WTC11 (cell line): ENCODE results near the gene MXD3.

ENCODE experiments used
- CREB1 ChIP-seq: sonication (generic); formaldehyde crosslinking; IDR thresholded peaks from 2 replicates; pipeline ENCODE4 v1.8.0; 2023; ENCODE audit warnings: mild to moderate bottlenecking, missing genetic modification reagents
- CTCF ChIP-seq: fragments of 200-600 bp; IDR thresholded peaks from 2 replicates; pipeline ENCODE4 v1.8.0; 2022; ENCODE audit warnings: antibody characterized with exemption
- FOXJ3 ChIP-seq: sonication (generic); formaldehyde crosslinking; IDR thresholded peaks from 2 replicates; pipeline ENCODE4 v1.9.0; 2021; ENCODE audit warnings: missing genetic modification reagents, mild to moderate bottlenecking, borderline replicate concordance
- NR1H2 ChIP-seq: sonication (generic); formaldehyde crosslinking; IDR thresholded peaks from 2 replicates; pipeline ENCODE4 v1.9.0; 2021; ENCODE audit warnings: mild to moderate bottlenecking, moderate library complexity, missing genetic modification reagents
- PRDM15 ChIP-seq: sonication (generic); formaldehyde crosslinking; IDR thresholded peaks from 2 replicates; pipeline ENCODE4 v1.8.0; 2022; ENCODE audit warnings: missing genetic modification reagents
- ZNF138 ChIP-seq: sonication (generic); formaldehyde crosslinking; conservative IDR thresholded peaks from 2 replicates; pipeline ENCODE4 v1.8.1; 2022; ENCODE audit warnings: mild to moderate bottlenecking, moderate library complexity, missing genetic modification reagents

DNA sequence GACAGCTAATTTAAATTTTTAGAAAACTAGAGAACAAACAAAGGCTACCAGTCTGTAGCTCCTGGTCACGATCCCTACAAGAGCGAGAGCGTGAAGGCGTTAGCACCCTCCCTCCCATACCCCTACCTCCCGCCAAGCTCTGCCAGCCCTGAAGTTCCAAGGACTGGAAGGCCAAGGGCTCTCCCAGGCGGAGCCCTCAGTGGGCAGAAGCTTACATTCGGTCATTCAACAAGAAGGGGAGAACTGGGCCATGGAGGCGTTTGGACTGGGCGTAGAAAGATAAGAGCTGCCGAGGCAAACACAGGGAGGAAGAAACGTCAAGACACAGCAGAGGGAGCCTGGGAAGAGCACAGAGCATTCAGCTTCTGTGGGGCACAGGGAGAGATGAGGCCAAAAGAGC, 3.0 kb downstream of the MXD3 start:
- no peak for TF ChIP-seq CTCF
- TF ChIP-seq CREB1 (CRISPR knock-in tag): no peak
- no peak for TF ChIP-seq ZNF138 (CRISPR knock-in tag)
- TF ChIP-seq FOXJ3 (CRISPR knock-in tag): no peak
- TF ChIP-seq PRDM15 (CRISPR knock-in tag): no peak
- no peak for TF ChIP-seq NR1H2
